HG03108 (cell line): ENCODE results near the gene CCDC178.
"Not testable (repeated sequence)": the region's sequence is repeated elsewhere in the genome, so short reads cannot be mapped to it uniquely, and the experiment has no call there.

Source experiments
- ATAC-seq: cut with Tn5 transposase; IDR thresholded peaks from one replicate; pipeline ENCODE4 v1.9.1; 2021; ENCODE audit warnings: moderate library complexity; ENCODE audit not compliant: unreplicated experiment

The CCDC178 gene

DNA sequence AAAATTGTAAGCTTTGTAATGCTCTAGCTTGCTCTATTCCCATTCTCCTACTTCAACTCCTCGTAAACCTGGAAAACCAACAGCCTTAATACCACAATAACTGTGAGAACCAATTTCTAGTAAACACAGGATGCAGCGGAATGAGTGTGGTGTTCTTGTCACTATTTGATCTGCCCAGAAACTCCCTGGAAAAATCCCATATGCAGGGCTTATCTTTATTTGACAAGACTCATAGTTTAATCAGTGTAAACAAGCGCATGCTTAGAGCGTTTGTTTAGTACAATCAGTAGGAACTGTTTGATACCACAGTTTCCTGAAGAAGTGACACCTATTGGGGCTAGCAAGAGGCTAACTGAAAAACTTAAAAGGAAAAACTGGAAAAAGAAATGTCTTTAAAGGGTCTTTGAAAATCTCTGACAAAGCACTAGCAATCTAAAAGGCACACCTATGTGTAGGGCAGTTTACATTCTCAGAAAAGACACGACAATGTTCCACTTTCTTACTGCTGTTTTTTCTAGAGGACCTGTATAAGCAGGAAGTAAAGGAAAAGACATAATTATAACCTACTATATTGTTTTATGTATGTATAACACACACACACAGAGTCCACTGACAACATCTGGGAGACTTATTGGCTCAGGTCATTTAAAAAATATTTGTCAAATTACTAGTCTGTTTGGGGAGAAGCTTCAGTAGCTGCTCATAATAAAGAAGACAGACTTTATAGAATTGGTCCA lies 426.3 kb downstream of the CCDC178 start:
- ATAC-seq, result no peak

DNA sequence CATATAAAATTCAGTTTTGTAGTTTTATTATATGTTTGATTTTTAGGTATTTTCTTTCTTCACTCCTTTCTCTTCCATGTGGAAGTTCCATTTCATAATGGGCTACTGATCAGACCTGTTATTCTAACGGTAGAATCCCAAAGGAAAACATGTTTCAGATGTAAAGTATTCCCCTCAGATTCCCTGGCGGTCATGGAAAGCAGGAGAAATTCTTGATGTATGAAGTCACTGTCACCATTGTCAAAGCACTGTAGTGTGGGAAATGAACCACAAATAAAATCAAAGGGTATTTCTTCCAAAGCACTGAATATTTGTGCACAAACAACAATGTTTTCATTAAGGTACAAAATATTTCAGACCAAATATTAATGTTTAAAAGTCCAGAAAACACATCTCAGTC lies 430.4 kb downstream of the CCDC178 start:
- ATAC-seq, result no peak

DNA sequence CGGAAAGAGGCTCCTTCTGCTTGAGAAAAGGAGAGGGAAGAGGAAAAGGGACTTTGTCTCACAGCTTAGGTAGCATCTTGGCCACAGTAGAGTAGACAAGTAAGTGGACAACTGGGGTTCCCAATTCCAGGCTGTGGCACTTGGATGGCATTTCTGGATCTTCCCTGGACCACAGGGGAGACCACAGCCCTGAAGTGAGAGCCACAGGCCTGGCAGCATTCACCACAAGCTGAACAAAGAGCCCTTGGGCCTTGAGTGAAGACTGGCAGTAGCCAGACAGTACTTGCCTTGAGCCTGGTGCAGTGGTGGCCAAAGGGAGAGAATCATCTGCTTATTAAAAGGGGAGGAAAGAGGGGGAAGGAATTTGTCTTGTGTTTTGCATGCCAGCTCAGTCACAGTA lies 441.6 kb downstream of the CCDC178 start:
- ATAC-seq, result no peak

DNA sequence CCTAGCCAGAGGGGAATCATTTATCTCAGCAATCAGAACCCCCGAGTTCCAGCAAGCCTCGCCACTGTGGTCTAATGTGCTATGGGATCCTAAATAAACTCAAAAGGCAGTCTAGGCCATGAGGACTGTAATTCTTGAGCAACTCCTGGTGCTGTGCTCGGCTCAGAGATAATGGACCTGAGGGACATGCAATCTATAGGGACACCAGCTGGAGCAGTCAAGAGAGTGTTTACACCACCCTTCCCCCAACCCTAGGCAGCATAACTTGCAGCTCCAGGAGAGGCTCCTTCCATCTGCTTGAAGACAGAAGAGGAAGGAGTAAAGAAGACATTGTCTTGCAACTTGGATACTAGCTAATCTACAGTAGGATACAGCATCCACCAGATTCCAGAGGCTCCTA lies 442.2 kb downstream of the CCDC178 start:
- ATAC-seq, result no peak

DNA sequence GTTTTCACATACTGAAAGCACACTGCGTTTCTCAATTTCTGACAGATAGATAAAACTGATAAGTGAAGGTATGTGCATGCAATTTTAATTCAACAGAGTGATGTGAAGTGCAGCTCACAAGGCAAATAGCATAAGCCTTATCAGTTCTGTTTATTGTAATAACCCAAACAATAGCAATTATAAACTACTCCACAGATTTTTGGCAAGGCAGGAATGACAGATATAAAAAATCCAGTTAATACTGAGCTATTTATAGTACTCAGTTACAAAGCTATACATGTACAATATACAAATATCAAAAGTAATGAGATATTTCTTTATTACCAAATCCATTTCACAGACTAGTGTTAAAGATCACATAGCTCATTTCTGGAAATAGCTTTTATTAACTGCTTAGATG lies 456.8 kb downstream of the CCDC178 start:
- ATAC-seq, result no peak

DNA sequence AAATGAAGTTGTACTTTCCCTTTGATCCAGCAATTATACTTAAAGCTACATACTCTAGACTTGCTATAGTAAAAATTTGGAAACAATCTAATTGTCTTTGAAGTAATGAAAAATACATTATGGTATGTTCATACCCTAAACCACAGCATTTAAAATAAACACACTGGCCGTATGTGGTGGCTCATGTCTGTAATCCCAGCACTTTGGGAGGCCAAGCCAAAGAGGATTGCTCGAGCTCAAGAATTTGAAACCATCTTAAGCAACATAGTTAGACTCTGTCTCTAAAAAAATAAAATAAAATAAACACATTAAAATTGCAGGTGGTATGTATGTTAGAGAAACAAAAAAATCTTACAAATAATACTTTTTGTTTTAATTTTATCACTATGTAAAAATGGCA lies 459.6 kb downstream of the CCDC178 start:
- ATAC-seq, result no peak

DNA sequence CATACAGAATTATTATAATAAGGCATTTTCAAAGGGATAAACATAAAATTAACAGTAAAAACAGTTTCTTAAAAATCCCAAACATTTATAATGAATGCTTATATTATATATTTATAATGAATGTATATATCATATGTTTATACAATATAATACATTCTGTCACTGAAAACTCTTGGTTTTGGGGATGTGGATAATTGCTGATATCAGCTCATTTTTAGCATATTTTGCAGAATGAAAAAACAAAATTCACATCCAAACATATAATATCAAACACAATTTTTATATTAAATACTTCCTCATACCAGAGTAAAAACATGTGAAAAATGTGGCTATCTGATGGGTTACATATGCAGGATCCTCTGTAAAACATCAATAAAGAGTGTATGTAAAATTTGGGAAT lies 465.0 kb downstream of the CCDC178 start:
- no peak for ATAC-seq

DNA sequence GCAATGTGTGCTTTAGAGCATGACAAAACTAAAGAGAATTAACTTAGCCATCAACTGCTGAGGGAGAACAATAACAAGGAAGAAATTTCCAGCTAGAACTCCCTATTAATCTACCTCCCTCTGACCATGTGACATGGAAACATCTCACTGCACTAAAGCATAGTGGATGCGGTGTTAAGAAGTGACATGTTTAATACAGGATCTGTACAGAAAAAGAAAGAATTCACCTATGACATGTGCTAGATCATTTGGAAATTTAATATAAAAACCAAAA lies 465.4 kb downstream of the CCDC178 start:
- ATAC-seq, result no peak

DNA sequence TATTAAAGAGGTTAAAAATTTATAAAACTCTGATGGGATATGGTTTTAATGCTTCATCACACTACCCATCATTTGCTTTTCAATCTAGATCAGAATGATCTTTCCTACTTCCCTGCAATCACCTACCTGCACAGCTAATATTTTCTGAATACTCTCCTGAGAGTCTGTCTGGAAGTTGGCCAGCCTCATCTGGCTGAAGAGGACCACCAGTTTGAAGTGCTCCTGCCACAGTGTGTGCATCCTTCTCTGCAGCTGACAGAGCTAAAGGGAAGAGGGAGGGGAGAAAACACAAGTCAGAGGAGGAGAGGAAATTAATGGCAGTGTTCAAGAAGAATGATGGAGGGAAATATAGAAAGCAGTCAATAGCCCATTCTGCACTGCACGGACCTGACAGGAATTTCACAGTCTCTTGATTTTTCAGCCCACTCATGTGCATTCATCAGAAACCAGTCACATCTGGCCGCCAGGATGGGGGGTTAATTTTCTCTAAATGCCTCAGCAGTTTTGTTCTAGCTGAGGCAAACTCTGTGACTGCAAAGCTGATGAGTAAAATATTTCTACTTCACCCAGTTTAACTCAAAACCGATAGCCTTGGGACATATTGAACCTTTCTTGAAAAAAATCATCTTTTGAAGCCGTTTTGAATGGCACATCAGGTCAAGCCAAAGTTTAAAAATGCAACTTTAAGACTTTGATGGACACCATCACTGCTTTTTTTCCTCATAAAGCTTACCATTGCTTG lies 465.9 kb downstream of the CCDC178 start:
- ATAC-seq, result peak; percentile 54

DNA sequence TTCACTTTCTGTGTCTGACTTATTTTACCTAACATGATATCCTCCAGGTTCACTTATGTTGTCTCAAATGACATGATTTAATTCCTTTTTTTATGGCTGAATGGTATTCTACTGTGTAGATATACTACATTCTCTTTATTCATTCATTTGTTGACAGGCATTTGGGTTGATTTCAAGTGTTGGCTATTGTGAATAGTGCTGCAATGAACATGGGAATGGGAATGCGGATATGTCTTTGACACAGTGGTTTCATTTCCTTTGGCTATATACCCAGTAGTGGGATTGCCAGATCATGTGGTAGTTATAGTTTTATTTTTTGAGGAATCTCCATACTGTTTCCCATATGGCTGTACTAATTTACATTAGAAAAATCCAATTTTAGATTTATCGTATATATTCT lies 472.3 kb downstream of the CCDC178 start:
- no peak for ATAC-seq

DNA sequence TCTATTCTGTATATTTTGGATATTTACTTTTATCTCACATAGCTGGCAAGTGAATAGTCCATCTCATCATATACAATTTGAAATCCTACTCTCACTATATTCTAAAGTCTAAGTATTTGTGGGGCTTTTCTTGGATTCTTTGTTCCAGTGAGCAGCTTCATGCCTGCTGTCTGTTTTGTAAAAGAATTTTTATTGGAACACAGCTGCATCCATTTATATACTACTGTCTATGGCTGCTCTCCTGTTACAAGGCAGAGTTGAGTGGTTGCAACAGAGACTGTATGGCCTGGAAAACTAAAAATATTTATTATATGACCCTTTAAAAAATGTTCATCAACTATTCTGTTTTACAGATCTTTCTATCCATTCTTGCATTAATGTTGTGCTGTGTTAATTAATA lies 474.4 kb downstream of the CCDC178 start:
- ATAC-seq, result no peak

DNA sequence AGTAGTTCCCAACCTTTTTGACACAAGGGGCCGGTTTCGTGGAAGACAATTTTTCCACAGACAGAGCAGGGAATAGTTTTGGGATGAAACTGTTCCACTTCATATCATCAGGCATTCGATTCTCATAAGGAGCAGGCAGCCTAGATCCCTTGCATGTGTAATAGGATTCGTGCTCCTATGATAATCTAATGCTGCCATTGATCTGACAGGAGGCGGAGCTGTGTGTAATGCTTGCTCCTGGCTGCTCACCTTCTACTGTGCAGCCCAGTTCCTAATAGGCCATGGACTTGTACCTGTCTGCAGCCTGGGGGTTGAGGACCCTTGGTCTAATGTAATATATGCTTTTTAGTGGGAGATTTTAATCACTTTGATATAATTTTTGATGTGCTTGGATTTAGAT lies 479.0 kb downstream of the CCDC178 start:
- ATAC-seq, result no peak

DNA sequence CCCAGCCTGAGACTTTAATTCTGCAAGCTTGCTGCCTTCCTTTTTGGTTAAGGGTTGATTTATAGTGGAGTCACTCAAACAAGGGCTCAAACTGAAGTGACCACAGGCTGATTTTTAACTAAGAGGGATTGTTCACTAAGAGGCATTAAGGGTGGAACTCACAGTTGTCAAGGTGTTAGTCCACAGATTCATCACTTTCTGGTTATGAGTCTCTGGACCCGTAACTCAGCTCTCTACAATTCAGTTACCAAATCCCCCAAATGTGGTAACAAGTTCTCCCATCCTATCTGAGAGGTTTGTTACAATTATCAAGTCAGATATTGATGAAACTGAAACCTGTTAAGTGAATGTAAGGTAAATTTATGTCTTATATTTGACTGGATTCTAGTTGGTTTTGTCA lies 481.8 kb downstream of the CCDC178 start:
- no peak for ATAC-seq

DNA sequence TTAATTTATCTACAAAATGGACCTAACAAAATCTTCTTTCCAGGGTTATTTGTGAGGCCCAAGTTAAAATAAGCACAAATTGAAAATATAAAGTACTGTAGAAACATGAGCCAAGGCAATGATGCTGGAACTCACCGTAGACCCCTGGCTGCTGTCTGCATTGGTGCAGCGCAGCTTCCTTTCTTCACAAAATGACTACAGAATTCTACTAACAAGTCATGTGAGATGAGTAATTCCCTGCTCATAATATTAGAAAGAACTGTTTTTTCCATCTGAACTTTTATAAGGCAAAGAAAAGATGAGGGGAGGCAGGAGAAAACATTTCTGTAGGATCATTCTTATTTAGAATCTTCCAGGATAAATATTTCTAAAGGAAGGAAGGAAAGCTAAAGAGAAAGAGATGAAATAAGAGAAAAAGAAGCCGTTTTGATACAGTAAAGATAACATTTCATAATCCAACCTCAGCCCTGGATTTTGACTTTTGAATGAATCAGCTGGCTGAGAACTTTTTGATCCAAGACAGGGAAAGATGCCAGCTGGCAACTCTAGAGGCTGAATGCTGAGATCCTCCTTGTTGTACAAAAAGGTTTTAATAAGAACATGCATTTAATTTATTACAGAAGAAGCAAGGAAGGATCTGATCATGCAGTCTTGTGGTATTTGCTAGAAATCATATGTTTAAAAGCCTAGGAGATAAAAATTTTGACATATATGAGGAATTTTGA lies 483.8 kb downstream of the CCDC178 start:
- no peak for ATAC-seq

DNA sequence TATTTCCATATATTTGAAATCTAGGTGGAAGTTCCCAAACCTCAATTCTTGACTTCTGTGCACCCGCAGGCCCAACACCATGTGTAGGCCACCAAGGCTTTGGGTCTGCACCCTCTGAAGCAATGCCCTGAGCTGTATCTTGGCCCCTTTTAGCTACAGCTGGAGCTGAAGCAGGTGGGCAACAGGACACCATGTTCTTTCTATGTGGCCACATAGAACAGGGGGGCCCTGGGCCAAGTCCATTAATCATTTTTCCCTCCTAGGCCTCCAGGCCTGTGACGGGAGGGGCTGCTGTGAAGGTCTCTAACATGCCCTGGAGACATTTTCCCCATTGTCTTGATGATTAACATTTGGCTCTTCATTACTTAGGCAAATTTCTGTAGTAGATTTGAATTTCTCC lies 488.2 kb downstream of the CCDC178 start:
- ATAC-seq, result not testable (repeated sequence)

DNA sequence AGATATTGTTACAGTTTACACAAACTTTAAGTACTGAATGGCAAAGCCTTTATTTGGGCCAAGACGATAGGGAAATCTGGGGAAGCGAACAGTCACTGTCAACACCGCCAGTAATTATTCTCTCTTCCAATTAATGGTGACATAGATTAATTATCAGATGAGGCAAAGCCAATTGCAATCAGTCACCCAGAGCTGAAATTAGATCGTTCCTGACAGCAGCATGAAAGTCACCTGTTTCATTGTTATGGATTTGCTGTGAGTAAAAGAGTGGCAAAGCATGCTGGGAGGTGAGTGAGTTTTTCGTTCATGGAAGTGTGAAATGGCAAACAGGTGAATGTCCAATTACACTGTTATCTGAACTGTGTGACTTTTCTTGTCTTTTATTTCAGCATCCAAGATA lies 502.9 kb downstream of the CCDC178 start:
- ATAC-seq, result no peak

DNA sequence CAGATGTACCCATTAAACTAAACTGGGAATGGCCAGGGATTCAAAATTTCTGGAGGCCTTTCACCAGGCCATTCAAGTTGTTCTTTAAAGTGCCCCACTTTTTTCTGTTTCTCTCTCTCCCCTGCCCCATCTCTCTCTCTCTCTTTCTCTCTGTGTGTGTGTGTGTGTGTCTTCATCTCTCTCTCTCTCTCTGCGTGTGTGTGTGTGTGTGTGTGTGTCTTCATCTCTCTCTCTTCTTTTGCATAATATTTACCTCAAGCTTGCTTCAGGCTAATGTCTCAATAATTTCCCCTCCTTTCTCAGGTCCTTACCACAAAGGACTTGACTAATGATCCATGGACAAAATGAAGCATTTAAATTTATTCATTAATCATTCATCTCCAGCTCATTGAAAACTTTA lies 503.5 kb downstream of the CCDC178 start:
- no peak for ATAC-seq

DNA sequence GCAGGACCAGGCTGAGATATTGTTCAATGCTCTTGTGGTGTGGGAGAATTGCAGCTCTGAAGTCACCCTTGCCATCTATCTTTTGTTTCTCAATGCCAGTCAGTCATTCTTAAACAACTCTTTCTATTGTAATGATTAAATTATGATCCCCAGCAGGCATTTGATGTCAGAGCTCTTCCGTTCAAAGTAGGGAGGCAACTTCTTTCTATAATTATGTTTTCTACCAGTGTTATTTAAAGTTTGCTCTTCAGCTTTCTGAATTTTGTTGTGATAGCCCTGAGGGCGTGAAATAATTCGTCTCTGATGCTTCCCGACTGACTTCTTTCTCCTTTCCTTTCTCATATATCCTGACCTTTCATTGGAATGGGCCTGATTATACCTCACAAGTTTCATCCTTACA lies 506.3 kb downstream of the CCDC178 start:
- no peak for ATAC-seq

DNA sequence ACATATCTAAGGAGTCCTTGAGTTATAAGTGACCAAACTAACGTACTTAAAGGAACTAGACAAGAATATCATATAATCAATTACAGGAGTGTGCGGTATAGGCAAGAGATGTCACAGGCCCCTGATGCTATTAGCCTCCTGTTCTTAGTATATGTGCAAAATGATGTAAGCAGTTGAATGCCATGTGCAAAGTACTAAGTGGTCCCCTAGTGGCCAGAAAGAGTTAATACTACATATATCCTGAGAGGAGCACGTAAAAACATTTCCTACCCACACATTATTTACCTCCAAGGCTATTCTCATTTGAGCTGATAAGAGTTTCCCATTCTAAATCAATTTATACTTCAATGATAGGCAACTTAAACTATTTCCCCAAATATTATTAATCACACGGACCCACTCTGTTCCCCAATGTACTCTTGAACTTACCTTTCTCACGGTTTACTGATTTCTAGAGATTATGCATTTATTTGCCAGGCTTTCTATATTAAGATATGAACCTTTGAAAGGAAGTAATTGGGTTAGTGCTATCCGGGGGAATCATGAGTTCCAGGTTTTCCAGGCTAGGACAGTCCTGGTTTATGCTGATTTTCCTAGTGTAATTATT lies 509.7 kb downstream of the CCDC178 start:
- peak; percentile 97 for ATAC-seq

DNA sequence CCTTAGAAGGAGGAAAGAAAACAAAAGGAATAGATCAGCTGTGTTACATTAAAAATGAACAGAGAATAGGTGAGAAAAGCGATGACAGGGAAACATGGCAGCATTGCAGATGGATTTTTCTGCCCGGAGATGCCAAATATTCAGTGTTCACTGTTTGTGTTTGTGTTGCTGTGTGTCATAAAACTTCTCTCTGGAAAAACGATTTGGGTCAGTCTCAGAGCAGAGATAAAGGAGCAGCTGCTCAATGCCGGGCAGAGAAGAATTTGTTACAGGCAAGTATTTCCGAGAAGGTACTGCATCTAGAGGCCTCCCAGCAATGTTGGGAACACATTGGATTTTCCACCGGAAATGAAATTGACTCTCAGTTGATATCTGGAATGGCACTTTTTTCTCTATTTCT lies 511.3 kb downstream of the CCDC178 start:
- no peak for ATAC-seq

DNA sequence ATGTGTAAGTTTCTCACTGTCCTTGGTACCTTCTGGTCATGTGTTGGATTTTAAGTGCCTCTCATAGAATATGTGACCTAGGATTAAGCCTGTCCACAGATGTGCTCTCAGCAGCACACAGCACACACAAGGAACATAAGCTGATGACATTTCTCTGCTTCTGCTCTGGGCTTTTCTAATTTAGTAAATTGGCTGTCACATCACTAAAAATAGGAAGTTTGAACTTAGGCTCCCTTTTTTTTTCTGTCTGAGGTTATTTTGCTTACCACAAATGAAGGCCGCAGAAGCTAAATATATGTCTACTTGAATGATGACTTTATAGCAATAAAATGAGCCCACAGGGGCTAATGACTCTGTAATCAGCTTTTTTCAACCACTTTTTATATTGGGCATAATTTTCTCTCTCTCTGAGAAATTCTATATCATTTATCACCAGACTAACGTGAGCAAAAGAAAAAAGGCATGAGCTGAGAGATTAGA lies 517.5 kb downstream of the CCDC178 start:
- ATAC-seq, result no peak
